ENCODE measurements around the gene HYPK.

The HYPK gene

GRCh38 chr15:43852607-43853006 lies 52.2 kb downstream of the HYPK start:
- no peak for TF ChIP-seq TAF1 (IDR thresholded peaks at IDR 0.05; ENCODE audit: borderline replicate concordance, insufficient read depth, low read length)
- TF ChIP-seq FOXP2 (optimal IDR thresholded peaks at IDR 0.05; ENCODE audit: borderline replicate concordance, extremely low read depth, extremely low read length, insufficient read depth) = no peak
- TF ChIP-seq REST (IDR thresholded peaks at IDR 0.05; ENCODE audit: insufficient read depth in 1 of 2, low read depth in 2 of 2, low read length in 2 of 2) = no peak
- no peak for TF ChIP-seq SIN3A (IDR thresholded peaks at IDR 0.05; ENCODE audit: borderline replicate concordance, insufficient read depth, low read length)

Data from PFSK-1 (cell line).